Measurements from ENCODE around the gene HDGFL2.

DNA sequence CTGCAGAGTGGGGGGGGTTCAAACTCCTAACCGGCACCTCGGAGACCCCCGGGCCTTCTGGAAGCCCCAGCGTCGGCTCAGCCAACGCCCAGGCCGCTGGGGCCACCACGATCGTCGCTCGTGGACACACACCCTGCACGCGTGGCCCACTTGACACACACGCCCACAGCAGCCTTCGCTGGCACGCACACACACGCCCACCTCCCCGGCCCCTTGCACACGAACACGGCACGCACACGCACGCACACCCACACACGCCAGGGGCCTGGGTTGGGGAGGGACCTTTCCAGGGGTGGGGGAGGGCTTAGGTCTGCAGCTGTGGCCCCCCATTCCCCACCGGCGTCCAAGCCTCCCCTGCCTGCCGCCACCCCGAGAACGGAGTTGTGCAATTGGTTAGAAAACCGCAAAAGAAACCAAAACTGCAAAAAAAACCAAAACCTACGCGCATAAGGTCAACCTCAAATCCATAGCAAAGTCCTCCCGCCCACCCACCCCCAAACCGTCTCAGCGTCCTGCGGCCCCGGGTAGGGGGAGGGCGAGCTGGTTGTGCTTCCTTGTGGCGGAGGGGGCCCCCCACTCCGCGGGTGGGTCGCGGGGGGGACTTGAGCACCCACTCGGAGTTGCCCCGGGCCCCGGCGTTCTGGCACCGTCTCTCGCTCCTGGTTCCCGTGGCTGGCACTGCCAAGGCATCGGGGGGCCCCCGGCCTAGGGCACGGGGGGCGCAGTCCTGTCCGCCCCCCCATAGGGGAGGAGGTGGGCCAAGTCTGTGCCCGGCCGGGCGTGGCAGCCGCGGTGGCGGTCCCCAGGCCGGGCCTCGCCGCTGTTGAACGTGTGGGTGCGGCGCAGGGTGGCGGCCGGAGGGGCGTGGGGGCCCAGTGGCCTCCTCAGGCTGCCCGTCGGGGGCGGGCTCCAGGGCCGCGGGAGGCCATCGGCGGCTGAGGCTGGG is 71.1 kb downstream of the HDGFL2 start:
- no peak for TF ChIP-seq ZNF624 (tag by site-specific recombination; IDR thresholded peaks at IDR 0.05)
- TF ChIP-seq ZNF76 (tag by site-specific recombination; IDR thresholded peaks at IDR 0.05; ENCODE audit: borderline replicate concordance, low read depth): no peak
- TF ChIP-seq, protein P1, sequence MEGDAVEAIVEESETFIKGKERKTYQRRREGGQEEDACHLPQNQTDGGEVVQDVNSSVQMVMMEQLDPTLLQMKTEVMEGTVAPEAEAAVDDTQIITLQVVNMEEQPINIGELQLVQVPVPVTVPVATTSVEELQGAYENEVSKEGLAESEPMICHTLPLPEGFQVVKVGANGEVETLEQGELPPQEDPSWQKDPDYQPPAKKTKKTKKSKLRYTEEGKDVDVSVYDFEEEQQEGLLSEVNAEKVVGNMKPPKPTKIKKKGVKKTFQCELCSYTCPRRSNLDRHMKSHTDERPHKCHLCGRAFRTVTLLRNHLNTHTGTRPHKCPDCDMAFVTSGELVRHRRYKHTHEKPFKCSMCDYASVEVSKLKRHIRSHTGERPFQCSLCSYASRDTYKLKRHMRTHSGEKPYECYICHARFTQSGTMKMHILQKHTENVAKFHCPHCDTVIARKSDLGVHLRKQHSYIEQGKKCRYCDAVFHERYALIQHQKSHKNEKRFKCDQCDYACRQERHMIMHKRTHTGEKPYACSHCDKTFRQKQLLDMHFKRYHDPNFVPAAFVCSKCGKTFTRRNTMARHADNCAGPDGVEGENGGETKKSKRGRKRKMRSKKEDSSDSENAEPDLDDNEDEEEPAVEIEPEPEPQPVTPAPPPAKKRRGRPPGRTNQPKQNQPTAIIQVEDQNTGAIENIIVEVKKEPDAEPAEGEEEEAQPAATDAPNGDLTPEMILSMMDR (tag by site-specific recombination; IDR thresholded peaks at IDR 0.05): no peak
- TF ChIP-seq ZNF626 (tag by site-specific recombination; IDR thresholded peaks at IDR 0.05): no peak
- TF ChIP-seq ZSCAN30 (tag by site-specific recombination; IDR thresholded peaks at IDR 0.05): no peak
- TF ChIP-seq, protein P2, sequence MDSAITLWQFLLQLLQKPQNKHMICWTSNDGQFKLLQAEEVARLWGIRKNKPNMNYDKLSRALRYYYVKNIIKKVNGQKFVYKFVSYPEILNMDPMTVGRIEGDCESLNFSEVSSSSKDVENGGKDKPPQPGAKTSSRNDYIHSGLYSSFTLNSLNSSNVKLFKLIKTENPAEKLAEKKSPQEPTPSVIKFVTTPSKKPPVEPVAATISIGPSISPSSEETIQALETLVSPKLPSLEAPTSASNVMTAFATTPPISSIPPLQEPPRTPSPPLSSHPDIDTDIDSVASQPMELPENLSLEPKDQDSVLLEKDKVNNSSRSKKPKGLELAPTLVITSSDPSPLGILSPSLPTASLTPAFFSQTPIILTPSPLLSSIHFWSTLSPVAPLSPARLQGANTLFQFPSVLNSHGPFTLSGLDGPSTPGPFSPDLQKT (IDR thresholded peaks at IDR 0.05; ENCODE audit: borderline replicate concordance, low read depth, low read length): no peak

All from HEK293 (cell line).